ENCODE measurements around the gene YARS1. TPM values are rescaled to one million over a fixed set of nuclear protein-coding genes. Genes with fewer than 3 reads are reported as not detected.
"Not testable (repeated sequence)": the region's sequence is repeated elsewhere in the genome, so short reads cannot be mapped to it uniquely, and the experiment has no call there.

YARS1 gene
- total and polyA plus RNA-seq, 2 donors (not counting 1 experiment from before 2014, with no cell fraction given), result 94.4 to 295 TPM

- H3K27ac ChIP-seq (ENCODE audit: insufficient read depth, low read length), result no peak overlapping the region
- TF ChIP-seq CTCF (conservative IDR thresholded peaks at IDR 0.05 in 1 of 2, IDR thresholded peaks at IDR 0.05 in 1 of 2; ENCODE audit: low read depth in 1 of 2, low read length in 2 of 2) (no peak), EZH2 (IDR thresholded peaks at IDR 0.05; ENCODE audit: low read length, missing control alignments) (no peak)
Observed at GRCh38 chr1:32797456-32797855, 19.7 kb downstream of the YARS1 start.

GRCh38 chr1:32795763-32796162 is 21.4 kb downstream of the YARS1 start:
- not testable (repeated sequence) for H2AFZ ChIP-seq (ENCODE audit: low read length); H4K20me1 ChIP-seq (ENCODE audit: control insufficient read depth, extremely low read depth, insufficient read depth, low read length); H3K9me3 ChIP-seq (ENCODE audit: control insufficient read depth, insufficient read depth, low read depth, low read length); H3K27me3 ChIP-seq (ENCODE audit: control insufficient read depth, insufficient read depth, low read length); H3K79me2 ChIP-seq (ENCODE audit: control insufficient read depth, insufficient read depth, low read length); H3K4me3 ChIP-seq (replicated peaks in 1 of 4; ENCODE audit: control extremely low read depth in 1 of 4, insufficient read depth in 1 of 4, low read depth in 3 of 4, low read length in 4 of 4); H3K27ac ChIP-seq (ENCODE audit: insufficient read depth, low read length); H3K4me2 ChIP-seq (ENCODE audit: extremely low read depth, insufficient read depth, low read length); H3K9ac ChIP-seq (ENCODE audit: insufficient read depth, low read length); H3K36me3 ChIP-seq (ENCODE audit: control insufficient read depth, insufficient read depth, low read length); H3K4me1 ChIP-seq (ENCODE audit: control insufficient read depth, extremely low read depth, insufficient read depth, low read length)
- peak; percentile 44 to 81 for DNase-seq (ENCODE audit: low read depth in 2 of 2)

More at GRCh38 chr1:32797456-32797855, 19.7 kb downstream of the YARS1 start:
- no peak overlapping the region for H3K4me2 ChIP-seq (ENCODE audit: extremely low read depth, insufficient read depth, low read length)
- H2AFZ ChIP-seq (ENCODE audit: low read length), result no peak overlapping the region
- DNase-seq (ENCODE audit: low read depth in 2 of 2), result no peak
- H4K20me1 ChIP-seq (ENCODE audit: control insufficient read depth, extremely low read depth, insufficient read depth, low read length), result no peaks in the 10 kb centered on the region
- peaks cover 2% of the 10 kb centered on the region for H3K36me3 ChIP-seq (ENCODE audit: control insufficient read depth, insufficient read depth, low read length)
- H3K27me3 ChIP-seq (ENCODE audit: control insufficient read depth, insufficient read depth, low read length), result no peaks in the 10 kb centered on the region
- no peaks in the 10 kb centered on the region for H3K79me2 ChIP-seq (ENCODE audit: control insufficient read depth, insufficient read depth, low read length)
- no peak overlapping the region for H3K9ac ChIP-seq (ENCODE audit: insufficient read depth, low read length)
- H3K9me3 ChIP-seq (ENCODE audit: control insufficient read depth, insufficient read depth, low read depth, low read length), result no peaks in the 10 kb centered on the region
- H3K4me3 ChIP-seq (replicated peaks in 1 of 4; ENCODE audit: control extremely low read depth in 1 of 4, insufficient read depth in 1 of 4, low read depth in 3 of 4, low read length in 4 of 4), result no peak overlapping the region
- no peaks in the 10 kb centered on the region for H3K4me1 ChIP-seq (ENCODE audit: control insufficient read depth, extremely low read depth, insufficient read depth, low read length)

- no peak overlapping the region for H3K27ac ChIP-seq (ENCODE audit: insufficient read depth, low read length)
Observed at GRCh38 chr1:32791881-32792280, 25.3 kb downstream of the YARS1 start.

GRCh38 chr1:32789356-32789755 is 27.8 kb downstream of the YARS1 start:
- not testable (repeated sequence) for H3K4me2 ChIP-seq (ENCODE audit: extremely low read depth, insufficient read depth, low read length); H3K27me3 ChIP-seq (ENCODE audit: control insufficient read depth, insufficient read depth, low read length); H3K9ac ChIP-seq (ENCODE audit: insufficient read depth, low read length); H2AFZ ChIP-seq (ENCODE audit: low read length); H4K20me1 ChIP-seq (ENCODE audit: control insufficient read depth, extremely low read depth, insufficient read depth, low read length); H3K9me3 ChIP-seq (ENCODE audit: control insufficient read depth, insufficient read depth, low read depth, low read length); H3K4me3 ChIP-seq (replicated peaks in 1 of 4; ENCODE audit: control extremely low read depth in 1 of 4, insufficient read depth in 1 of 4, low read depth in 3 of 4, low read length in 4 of 4); H3K4me1 ChIP-seq (ENCODE audit: control insufficient read depth, extremely low read depth, insufficient read depth, low read length); H3K79me2 ChIP-seq (ENCODE audit: control insufficient read depth, insufficient read depth, low read length)
- DNase-seq (ENCODE audit: low read depth in 2 of 2), result peak; percentile 92 to 93
- H3K36me3 ChIP-seq (ENCODE audit: control insufficient read depth, insufficient read depth, low read length), result peaks cover 13% of the 10 kb centered on the region
- H3K27ac ChIP-seq (ENCODE audit: insufficient read depth, low read length), result peak overlapping the region; percentile 58

More at GRCh38 chr1:32791881-32792280, 25.3 kb downstream of the YARS1 start:
- Histone ChIP-seq H3K4me3 (replicated peaks in 1 of 4; ENCODE audit: control extremely low read depth in 1 of 4, insufficient read depth in 1 of 4, low read depth in 3 of 4, low read length in 4 of 4) (no peak overlapping the region), H3K9ac (ENCODE audit: insufficient read depth, low read length) (no peak overlapping the region), H3K9me3 (ENCODE audit: control insufficient read depth, insufficient read depth, low read depth, low read length) (no peaks in the 10 kb centered on the region), H3K79me2 (ENCODE audit: control insufficient read depth, insufficient read depth, low read length) (peaks cover 2% of the 10 kb centered on the region), H4K20me1 (ENCODE audit: control insufficient read depth, extremely low read depth, insufficient read depth, low read length) (no peaks in the 10 kb centered on the region), H2AFZ (ENCODE audit: low read length) (no peak overlapping the region), H3K27me3 (ENCODE audit: control insufficient read depth, insufficient read depth, low read length) (no peaks in the 10 kb centered on the region), H3K4me1 (ENCODE audit: control insufficient read depth, extremely low read depth, insufficient read depth, low read length) (peaks cover 2% of the 10 kb centered on the region), H3K4me2 (ENCODE audit: extremely low read depth, insufficient read depth, low read length) (no peak overlapping the region), H3K36me3 (ENCODE audit: control insufficient read depth, insufficient read depth, low read length) (peaks cover 4% of the 10 kb centered on the region)
- TF ChIP-seq EZH2 (IDR thresholded peaks at IDR 0.05; ENCODE audit: low read length, missing control alignments) (no peak), CTCF (conservative IDR thresholded peaks at IDR 0.05 in 1 of 2, IDR thresholded peaks at IDR 0.05 in 1 of 2; ENCODE audit: low read depth in 1 of 2, low read length in 2 of 2) (no peak)
- peak in 1 of 2 donors; percentile 71 for DNase-seq (ENCODE audit: low read depth in 2 of 2)

All from fibroblast of lung (primary cell).